Breast epithelium (tissue), 4 donors: ENCODE data around the gene CAB39. TPM values are rescaled to one million over a fixed set of nuclear protein-coding genes. Genes with fewer than 3 reads are reported as not detected.

Experiments used
- DNase-seq, 2 donors: peaks; one replicate each; pipeline ENCODE4 v3.0.0-alpha.2; 2019; ENCODE audit warnings: low spot score in 2 of 2
- H3K27ac ChIP-seq, 2 donors: fragments of 200-600 bp; sonication (generic) in 1 of 2; one replicate each; pipeline ENCODE4 v1.5.1; 2016 to 2019; ENCODE audit warnings: mild to moderate bottlenecking in 1 of 2
- H3K27me3 ChIP-seq, 2 donors: fragments of 200-600 bp; sonication (generic) in 1 of 2; one replicate each; pipeline versions ENCODE4 v1.5.1 to v1.6.0; 2017 to 2019; ENCODE audit warnings: control low read depth in 1 of 2, mild to moderate bottlenecking in 1 of 2
- H3K36me3 ChIP-seq: fragments of 200-600 bp; one replicate; pipeline ENCODE4 v1.5.1; 2019
- H3K4me1 ChIP-seq, 2 donors: fragments of 200-600 bp; sonication (generic); one replicate each; pipeline ENCODE4 v1.5.1; 2016 to 2019; ENCODE audit warnings: control low read depth in 1 of 2
- H3K4me3 ChIP-seq, 3 donors: fragments of 200-600 bp; sonication (generic); 1 replicate in 2 of 3; 2 replicates in 1 of 3; pipeline ENCODE4 v1.5.1; 2016 to 2019; ENCODE audit warnings: mild to moderate bottlenecking in 3 of 3, moderate library complexity in 2 of 3
- H3K9me3 ChIP-seq, 2 donors: fragments of 200-600 bp; sonication (generic) in 1 of 2; one replicate each; pipeline ENCODE4 v1.5.1; 2016 to 2019; ENCODE audit warnings: control low read depth in 1 of 2
- POLR2A ChIP-seq: fragments of 450-650 bp; IDR thresholded peaks from one replicate; pipeline ENCODE4 v1.6.1; 2016; ENCODE audit warnings: antibody characterized with exemption, mild to moderate bottlenecking, moderate library complexity
- POLR2AphosphoS5 ChIP-seq, 3 donors: sonication (generic); formaldehyde crosslinking; IDR thresholded peaks; one replicate each; pipeline ENCODE4 v1.6.1; 2017; ENCODE audit warnings: antibody characterized with exemption in 3 of 3
- intact Hi-C: fragments of 100-400 bp; cut with DNase I; formaldehyde crosslinking; loops from one replicate; pipeline ENCODE4 v1.15.1; 2023; ENCODE audit warnings: low total_unique reads
- total RNA-seq, 3 donors: library from RNA; depleted of rRNA; stranded (reverse); fragments of >200 nt; gene quantifications; one replicate each; pipeline ENCODE4 v1.1.0, GENCODE V29; 2016
- TF ChIP-seq, protein P1 (sequence below), 3 donors: fragments of 450-650 bp; IDR thresholded peaks; one replicate each; pipeline ENCODE4 v1.5.1; 2016 to 2017; ENCODE audit warnings: antibody characterized with exemption in 3 of 3, mild to moderate bottlenecking in 3 of 3, moderate library complexity in 3 of 3

CAB39 gene
- total RNA-seq, 3 donors from 2014 or later: 79.0 to 85.9 (median 83.4) TPM

DNA sequence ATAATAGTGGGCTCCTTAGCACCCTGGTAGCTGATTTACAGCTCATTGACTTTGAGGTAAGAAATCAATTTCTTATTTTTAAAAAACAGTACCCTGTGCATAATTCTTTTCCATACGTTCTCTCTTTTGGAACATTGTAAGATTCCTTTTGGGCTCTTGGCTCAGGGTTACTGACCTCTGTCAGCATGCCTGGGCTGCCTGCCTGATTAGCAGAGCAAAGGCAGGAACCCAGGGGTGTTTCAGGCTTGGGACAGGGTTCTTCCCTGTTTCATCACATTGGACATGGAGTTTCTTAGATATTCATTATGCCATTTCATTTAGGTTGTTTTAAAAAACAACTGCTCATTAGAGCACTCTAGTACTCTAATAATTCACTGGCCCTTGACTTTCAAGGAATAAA, 78.3 kb downstream of the CAB39 start:
- TF ChIP-seq, protein P1, sequence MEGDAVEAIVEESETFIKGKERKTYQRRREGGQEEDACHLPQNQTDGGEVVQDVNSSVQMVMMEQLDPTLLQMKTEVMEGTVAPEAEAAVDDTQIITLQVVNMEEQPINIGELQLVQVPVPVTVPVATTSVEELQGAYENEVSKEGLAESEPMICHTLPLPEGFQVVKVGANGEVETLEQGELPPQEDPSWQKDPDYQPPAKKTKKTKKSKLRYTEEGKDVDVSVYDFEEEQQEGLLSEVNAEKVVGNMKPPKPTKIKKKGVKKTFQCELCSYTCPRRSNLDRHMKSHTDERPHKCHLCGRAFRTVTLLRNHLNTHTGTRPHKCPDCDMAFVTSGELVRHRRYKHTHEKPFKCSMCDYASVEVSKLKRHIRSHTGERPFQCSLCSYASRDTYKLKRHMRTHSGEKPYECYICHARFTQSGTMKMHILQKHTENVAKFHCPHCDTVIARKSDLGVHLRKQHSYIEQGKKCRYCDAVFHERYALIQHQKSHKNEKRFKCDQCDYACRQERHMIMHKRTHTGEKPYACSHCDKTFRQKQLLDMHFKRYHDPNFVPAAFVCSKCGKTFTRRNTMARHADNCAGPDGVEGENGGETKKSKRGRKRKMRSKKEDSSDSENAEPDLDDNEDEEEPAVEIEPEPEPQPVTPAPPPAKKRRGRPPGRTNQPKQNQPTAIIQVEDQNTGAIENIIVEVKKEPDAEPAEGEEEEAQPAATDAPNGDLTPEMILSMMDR (IDR thresholded peaks at IDR 0.05): no peak
- TF ChIP-seq POLR2AphosphoS5 (IDR thresholded peaks at IDR 0.05) (no peak), POLR2A (no peak)
- intact Hi-C loops: loop anchor here (10.0 kb wide), 1 partner anchor 76 kb away; the partner anchor contains the start of gene CAB39
- no peaks in the 10 kb centered on the region for H3K4me1 ChIP-seq
- H3K27ac ChIP-seq: no peak overlapping the region
- DNase-seq: no peak
- H3K36me3 ChIP-seq: no peaks in the 10 kb centered on the region
- H3K9me3 ChIP-seq: peaks cover 7 to 22% of the 10 kb centered on the region in 2 donors
- H3K27me3 ChIP-seq: no peaks in the 10 kb centered on the region
- H3K4me3 ChIP-seq: no peak overlapping the region

DNA sequence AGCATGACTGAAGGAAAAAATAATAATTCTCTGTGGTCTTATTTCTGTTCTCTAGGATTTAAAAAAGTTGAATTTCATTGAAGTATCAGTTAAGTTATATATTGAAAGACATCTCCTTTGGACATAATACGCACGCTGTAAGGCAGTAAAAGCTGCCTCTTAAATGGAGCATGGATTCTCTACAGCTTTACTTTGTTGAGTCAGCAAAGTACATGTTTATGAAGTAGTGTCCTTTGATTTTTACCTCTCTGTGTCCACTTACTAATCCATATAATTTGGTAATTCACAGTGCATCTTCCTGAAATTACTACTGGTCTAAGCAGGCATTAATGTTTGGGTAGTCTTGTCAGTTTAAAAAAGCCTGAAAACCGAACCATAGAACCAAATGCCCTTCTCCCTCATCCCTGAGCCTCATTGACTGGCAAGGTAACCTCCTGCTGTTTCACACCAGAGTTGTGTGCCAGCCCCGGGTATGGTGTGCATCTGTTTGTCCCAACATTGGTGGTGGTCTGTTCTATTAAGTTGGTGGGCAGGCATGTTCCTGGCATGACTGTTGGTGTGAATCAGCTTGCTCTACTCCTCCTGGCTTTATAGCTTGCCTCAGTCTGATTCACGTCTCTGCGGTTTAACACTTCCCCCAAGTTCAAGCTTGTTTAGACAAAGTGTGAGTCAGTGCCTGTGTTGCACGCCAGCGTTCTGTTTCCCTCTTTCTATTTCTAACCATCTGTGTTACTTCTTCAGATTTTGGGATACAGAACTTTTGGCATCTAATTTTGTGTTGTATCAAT, 81.1 kb downstream of the CAB39 start:
- H3K4me1 ChIP-seq: peaks cover 0 to 1% of the 10 kb centered on the region in 2 donors

DNA sequence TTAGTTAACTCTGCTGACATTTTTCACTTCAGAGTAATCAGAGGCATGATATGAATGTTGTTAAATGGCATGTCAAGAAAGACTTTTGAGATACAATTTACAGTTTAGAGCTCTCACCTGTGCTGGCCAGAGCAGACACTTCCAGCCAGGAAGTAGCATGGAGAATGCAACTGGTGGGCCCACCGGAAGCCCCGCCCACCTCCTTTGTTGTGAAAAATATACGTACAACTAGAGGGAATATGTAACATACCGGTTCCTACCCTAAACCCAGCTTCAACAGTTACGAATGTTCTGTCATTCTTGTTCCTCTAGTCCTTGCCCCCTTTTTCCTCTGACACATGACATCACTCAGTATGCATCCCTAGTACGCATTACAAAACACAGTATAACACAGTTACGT, 81.9 kb downstream of the CAB39 start:
- peak overlapping the region in 1 of 3 donors; percentile 4 for H3K4me3 ChIP-seq
- intact Hi-C loops: loop anchor here (10.0 kb wide), 1 partner anchor 80 kb away; the partner anchor contains the start of gene CAB39
- no peaks in the 10 kb centered on the region for H3K36me3 ChIP-seq
- DNase-seq: no peak
- TF ChIP-seq POLR2A: no peak
- TF ChIP-seq POLR2AphosphoS5 (IDR thresholded peaks at IDR 0.05): no peak
- TF ChIP-seq, protein P1 (IDR thresholded peaks at IDR 0.05): no peak
- H3K27ac ChIP-seq: peak overlapping the region; percentile 76 to 93
- no peaks in the 10 kb centered on the region for H3K9me3 ChIP-seq
- peaks cover 0 to 4% of the 10 kb centered on the region in 2 donors for H3K4me1 ChIP-seq
- H3K27me3 ChIP-seq: no peaks in the 10 kb centered on the region

More for the DNA sequence above, 81.1 kb downstream of the CAB39 start:
- DNase-seq: peak in 1 of 2 donors; percentile 70
- no peaks in the 10 kb centered on the region for H3K36me3 ChIP-seq
- intact Hi-C loops: loop anchor here (10.0 kb wide), 1 partner anchor 79 kb away; the partner anchor contains the start of gene CAB39
- peak overlapping the region; percentile 76 to 93 for H3K27ac ChIP-seq
- H3K9me3 ChIP-seq: peaks cover 2 to 7% of the 10 kb centered on the region in 2 donors
- TF ChIP-seq POLR2AphosphoS5 (IDR thresholded peaks at IDR 0.05) (peak; percentile 45 to 62 (median 56)), POLR2A (no peak)
- TF ChIP-seq, protein P1 (IDR thresholded peaks at IDR 0.05): no peak
- peak overlapping the region in 1 of 3 donors; percentile 4 for H3K4me3 ChIP-seq
- no peaks in the 10 kb centered on the region for H3K27me3 ChIP-seq

DNA sequence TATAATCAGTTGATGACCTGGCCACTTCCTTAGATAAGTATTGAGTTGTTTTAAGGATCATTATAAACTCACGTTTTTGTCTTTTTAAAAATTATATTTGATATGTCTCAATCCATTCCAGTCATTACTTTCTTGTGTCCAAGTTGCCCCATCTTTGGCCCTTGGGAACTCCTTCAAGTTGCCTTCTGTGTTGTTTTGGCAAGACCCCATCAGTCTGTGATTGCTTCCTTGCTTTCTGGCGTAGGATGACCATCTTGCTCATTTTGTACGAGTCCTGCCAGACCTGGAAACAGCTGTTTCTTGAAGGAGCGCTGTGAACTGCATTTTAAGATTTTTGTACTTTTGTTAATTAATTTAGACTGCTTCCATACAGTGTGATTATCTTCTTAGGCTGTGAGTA, 83.2 kb downstream of the CAB39 start:
- Histone ChIP-seq H3K9me3 (no peaks in the 10 kb centered on the region), H3K4me1 (peaks cover 0 to 4% of the 10 kb centered on the region in 2 donors), H3K27ac (peak overlapping the region in 1 of 2 donors; percentile 57), H3K4me3 (no peak overlapping the region), H3K27me3 (no peaks in the 10 kb centered on the region), H3K36me3 (no peaks in the 10 kb centered on the region)
- intact Hi-C loops: loop anchor here (10.0 kb wide), 1 partner anchor 81 kb away; the partner anchor contains the start of gene CAB39
- no peak for DNase-seq
- TF ChIP-seq, protein P1 (IDR thresholded peaks at IDR 0.05): no peak
- peak in 2 of 3 donors; percentile 29 to 65 for TF ChIP-seq POLR2AphosphoS5 (IDR thresholded peaks at IDR 0.05)

DNA sequence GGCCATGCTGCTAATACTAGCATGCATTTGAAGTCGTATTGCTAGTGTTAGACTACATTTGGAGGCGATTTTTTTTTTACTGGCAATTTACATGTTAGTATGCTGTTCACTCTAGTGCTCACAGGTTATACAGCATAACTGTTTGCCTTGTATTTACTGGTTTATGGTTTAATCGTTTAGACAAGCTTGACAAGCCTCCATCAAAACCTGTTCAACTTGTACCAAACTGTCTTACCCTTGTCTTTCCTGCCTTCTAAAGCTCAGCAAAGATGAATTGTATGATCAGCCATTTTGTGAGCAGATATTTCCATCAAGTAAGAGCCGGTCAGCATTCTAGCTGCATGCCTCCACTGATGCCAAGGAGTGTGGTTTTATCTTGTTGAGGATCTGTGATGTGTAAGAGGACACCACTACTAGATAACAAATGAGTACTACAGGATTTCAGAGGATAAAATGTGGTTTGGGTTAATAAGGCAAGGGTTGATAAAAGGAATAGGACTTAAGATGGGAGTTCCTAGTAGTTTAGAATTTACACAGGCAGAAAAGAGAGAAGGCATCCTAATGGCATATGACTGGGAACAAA, 83.7 kb downstream of the CAB39 start:
- Histone ChIP-seq H3K9me3 (no peaks in the 10 kb centered on the region), H3K4me3 (no peak overlapping the region), H3K27ac (peak overlapping the region; percentile 23 to 57), H3K4me1 (peaks cover 0 to 4% of the 10 kb centered on the region in 2 donors), H3K36me3 (no peaks in the 10 kb centered on the region), H3K27me3 (no peaks in the 10 kb centered on the region)
- intact Hi-C loops: loop anchor here (10.0 kb wide), 1 partner anchor 82 kb away; the partner anchor contains the start of gene CAB39
- TF ChIP-seq, protein P1 (IDR thresholded peaks at IDR 0.05): no peak
- TF ChIP-seq POLR2AphosphoS5 (IDR thresholded peaks at IDR 0.05) (no peak), POLR2A (no peak)
- DNase-seq: no peak
